Measurements from ENCODE around the gene ZIC5.

The ZIC5 gene

DNA sequence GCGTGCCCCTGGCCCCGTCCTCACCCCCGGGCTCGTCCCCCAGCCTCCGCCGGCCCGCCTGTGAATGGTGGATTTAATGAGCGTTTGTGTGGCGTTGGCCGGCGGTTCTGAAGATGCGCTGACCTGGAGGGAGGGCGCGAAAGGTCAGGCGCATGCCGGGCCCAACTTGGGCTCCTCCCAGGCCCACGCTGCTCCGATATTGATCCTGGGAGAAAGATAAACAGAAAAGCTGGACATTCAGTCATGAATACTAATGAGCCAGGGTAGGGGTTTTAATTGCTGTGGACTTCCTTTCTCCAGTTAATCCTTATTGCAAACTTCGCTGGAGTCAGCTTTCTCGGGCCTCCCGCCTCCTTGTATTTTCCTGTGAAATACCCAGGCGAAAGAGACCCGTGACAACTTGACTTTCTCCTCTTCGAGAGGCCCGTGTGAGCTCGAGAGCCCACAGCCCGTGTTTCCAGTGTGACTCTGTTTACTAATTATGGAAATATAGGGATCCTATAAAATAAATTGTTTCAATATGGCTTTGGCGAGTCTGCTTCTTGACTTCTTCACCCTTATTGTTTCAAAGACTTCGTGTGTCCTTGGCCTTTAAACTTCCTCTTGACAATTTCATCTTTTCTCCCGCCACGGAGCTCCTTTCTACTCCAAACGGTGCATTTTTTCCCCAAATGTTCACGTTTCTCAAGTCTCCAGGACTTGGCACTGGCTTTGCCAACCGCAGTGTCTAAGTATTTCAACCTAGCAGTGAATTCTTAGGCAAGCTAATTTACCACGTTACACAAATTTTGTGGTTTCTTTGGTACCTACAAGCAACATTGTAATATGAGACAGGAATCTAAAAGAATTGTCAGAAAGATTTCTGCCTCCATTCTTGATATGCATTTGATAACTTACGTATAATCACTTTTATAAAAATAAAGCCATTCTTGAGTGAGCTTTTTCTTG, 20.5 kb upstream of the ZIC5 start:
- H2BK12ac ChIP-seq (ENCODE audit: low read length) = no peak overlapping the region
- H2AFZ ChIP-seq (ENCODE audit: low read length) = peak overlapping the region; percentile 74
- H2BK5ac ChIP-seq (ENCODE audit: low read length) = no peak overlapping the region
- H2BK15ac ChIP-seq (ENCODE audit: low read length) = no peak overlapping the region
- H3K9me3 ChIP-seq (replicated peaks in 1 of 2; ENCODE audit: control insufficient read depth in 2 of 2, insufficient read depth in 1 of 2, low read depth in 1 of 2, low read length in 2 of 2) = peaks cover 0 to 3% of the 10 kb centered on the region in 2 donors
- no peak overlapping the region for H3K9ac ChIP-seq (ENCODE audit: low read depth, low read length, poor library complexity)
- peaks cover 31 to 54% of the 10 kb centered on the region in 2 donors for H3K4me1 ChIP-seq (ENCODE audit: control insufficient read depth in 2 of 2, insufficient read depth in 1 of 2, low read depth in 1 of 2, low read length in 2 of 2)
- peaks cover 15 to 72% (median 43%) of the 10 kb centered on the region in 3 experiments for H3K27me3 ChIP-seq (ENCODE audit: control insufficient read depth in 3 of 3, insufficient read depth in 3 of 3, low read depth in 1 of 3, low read length in 3 of 3)
- no peak overlapping the region for H4K91ac ChIP-seq (ENCODE audit: low read depth, low read length, poor library complexity)
- peak overlapping the region in 1 of 2 donors; percentile 30 for H3K4me3 ChIP-seq (ENCODE audit: low read length in 2 of 2)
- H2AK5ac ChIP-seq (ENCODE audit: low read depth, low read length) = no peak overlapping the region
- H3K36me3 ChIP-seq (replicated peaks in 1 of 2; ENCODE audit: control insufficient read depth in 2 of 2, insufficient read depth in 2 of 2, low read length in 2 of 2) = peaks cover 0 to 25% of the 10 kb centered on the region in 2 donors
- no peak overlapping the region for H3K23ac ChIP-seq (ENCODE audit: low read depth, low read length, poor library complexity)
- DNase-seq (ENCODE audit: low spot score) = peak; percentile 76
- no CpG with 5 or more reads among the region's 36 CpGs for WGBS, 2 donors (ENCODE audit: extremely low coverage in 2 of 2, insufficient read length in 2 of 2, insufficient replicate concordance in 1 of 2)
- H2BK120ac ChIP-seq (ENCODE audit: low read depth, low read length) = no peak overlapping the region
- H3K14ac ChIP-seq (ENCODE audit: low read length) = no peak overlapping the region
- no peak overlapping the region for H3K27ac ChIP-seq (replicated peaks; ENCODE audit: low read length)
- H3K18ac ChIP-seq (ENCODE audit: low read length) = no peak overlapping the region
- H3K4ac ChIP-seq (ENCODE audit: low read length) = no peak overlapping the region
- peak overlapping the region; percentile 41 for H3K4me2 ChIP-seq (ENCODE audit: insufficient read depth, low read length, poor library complexity, severe bottlenecking)
- no peak overlapping the region for H4K8ac ChIP-seq (ENCODE audit: low read depth, low read length)
- H3K79me1 ChIP-seq (ENCODE audit: low read depth, low read length) = peaks cover 6% of the 10 kb centered on the region

DNA sequence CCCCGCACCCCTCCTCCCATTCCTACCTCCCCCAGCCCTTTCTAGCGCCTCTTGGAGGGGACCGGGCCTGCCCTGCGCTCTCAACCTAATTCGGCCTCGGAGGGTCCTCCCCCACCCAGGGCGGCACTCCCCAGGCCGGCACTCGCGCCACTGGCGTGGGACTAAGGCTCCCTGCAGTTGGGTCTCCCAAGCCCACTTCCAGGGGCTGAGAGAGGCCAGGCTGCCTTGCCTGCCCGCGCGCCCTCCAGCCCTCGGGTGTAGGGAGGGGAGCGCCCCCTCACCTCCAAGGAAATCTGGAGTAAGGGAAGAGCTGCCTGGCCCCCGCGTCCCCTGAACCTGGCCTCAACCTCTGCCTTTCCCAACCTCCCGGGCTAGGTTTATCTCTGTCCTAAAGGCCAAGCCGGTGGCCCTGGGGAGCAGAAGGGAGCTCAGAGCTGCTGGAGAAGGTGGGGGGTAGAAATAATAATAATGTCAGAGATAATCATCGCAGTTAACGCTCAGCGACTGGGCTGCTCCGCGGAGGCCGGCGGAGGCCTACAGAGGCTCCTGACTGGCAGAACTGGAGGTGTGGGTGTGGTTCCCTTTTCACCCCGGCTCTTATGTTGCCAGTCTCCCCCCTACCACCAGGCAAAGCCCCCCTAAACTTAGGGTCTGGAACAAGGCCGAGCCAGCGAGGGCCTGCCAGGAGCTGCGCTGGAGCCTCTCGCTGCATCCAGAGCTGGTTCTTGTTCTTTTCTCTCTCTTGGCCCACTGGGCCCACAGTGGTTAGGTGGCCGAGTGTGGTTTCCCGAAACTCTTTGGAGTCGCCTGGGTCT, 19.7 kb upstream of the ZIC5 start:
- Histone ChIP-seq H3K4ac (ENCODE audit: low read length) (no peak overlapping the region), H3K9ac (ENCODE audit: low read depth, low read length, poor library complexity) (no peak overlapping the region), H2BK5ac (ENCODE audit: low read length) (no peak overlapping the region), H3K27ac (replicated peaks; ENCODE audit: low read length) (no peak overlapping the region), H2AFZ (ENCODE audit: low read length) (peak overlapping the region; percentile 74), H4K91ac (ENCODE audit: low read depth, low read length, poor library complexity) (no peak overlapping the region), H2BK120ac (ENCODE audit: low read depth, low read length) (no peak overlapping the region), H3K18ac (ENCODE audit: low read length) (peak overlapping the region; percentile 73), H2AK5ac (ENCODE audit: low read depth, low read length) (peak overlapping the region; percentile 90), H3K36me3 (replicated peaks in 1 of 2; ENCODE audit: control insufficient read depth in 2 of 2, insufficient read depth in 2 of 2, low read length in 2 of 2) (peaks cover under 1 to 34% of the 10 kb centered on the region in 2 donors), H3K9me3 (replicated peaks in 1 of 2; ENCODE audit: control insufficient read depth in 2 of 2, insufficient read depth in 1 of 2, low read depth in 1 of 2, low read length in 2 of 2) (peaks cover 0 to 3% of the 10 kb centered on the region in 2 donors), H3K4me2 (ENCODE audit: insufficient read depth, low read length, poor library complexity, severe bottlenecking) (peak overlapping the region; percentile 41), H3K79me1 (ENCODE audit: low read depth, low read length) (peaks cover 6% of the 10 kb centered on the region), H4K8ac (ENCODE audit: low read depth, low read length) (no peak overlapping the region), H3K4me3 (ENCODE audit: low read length in 2 of 2) (peak overlapping the region in 1 of 2 donors; percentile 30), H2BK12ac (ENCODE audit: low read length) (peak overlapping the region; percentile 51), H2BK15ac (ENCODE audit: low read length) (no peak overlapping the region), H3K23ac (ENCODE audit: low read depth, low read length, poor library complexity) (peak overlapping the region; percentile 99), H3K14ac (ENCODE audit: low read length) (peak overlapping the region; percentile 57), H3K27me3 (ENCODE audit: control insufficient read depth in 3 of 3, insufficient read depth in 3 of 3, low read depth in 1 of 3, low read length in 3 of 3) (peaks cover 15 to 64% (median 37%) of the 10 kb centered on the region in 3 experiments), H3K4me1 (ENCODE audit: control insufficient read depth in 2 of 2, insufficient read depth in 1 of 2, low read depth in 1 of 2, low read length in 2 of 2) (peaks cover 32 to 56% of the 10 kb centered on the region in 2 donors)
- peak; percentile 30 for DNase-seq (ENCODE audit: low spot score)
- WGBS, 2 donors (ENCODE audit: extremely low coverage in 2 of 2, insufficient read length in 2 of 2, insufficient replicate concordance in 1 of 2) = no CpG with 5 or more reads among the region's 35 CpGs

DNA sequence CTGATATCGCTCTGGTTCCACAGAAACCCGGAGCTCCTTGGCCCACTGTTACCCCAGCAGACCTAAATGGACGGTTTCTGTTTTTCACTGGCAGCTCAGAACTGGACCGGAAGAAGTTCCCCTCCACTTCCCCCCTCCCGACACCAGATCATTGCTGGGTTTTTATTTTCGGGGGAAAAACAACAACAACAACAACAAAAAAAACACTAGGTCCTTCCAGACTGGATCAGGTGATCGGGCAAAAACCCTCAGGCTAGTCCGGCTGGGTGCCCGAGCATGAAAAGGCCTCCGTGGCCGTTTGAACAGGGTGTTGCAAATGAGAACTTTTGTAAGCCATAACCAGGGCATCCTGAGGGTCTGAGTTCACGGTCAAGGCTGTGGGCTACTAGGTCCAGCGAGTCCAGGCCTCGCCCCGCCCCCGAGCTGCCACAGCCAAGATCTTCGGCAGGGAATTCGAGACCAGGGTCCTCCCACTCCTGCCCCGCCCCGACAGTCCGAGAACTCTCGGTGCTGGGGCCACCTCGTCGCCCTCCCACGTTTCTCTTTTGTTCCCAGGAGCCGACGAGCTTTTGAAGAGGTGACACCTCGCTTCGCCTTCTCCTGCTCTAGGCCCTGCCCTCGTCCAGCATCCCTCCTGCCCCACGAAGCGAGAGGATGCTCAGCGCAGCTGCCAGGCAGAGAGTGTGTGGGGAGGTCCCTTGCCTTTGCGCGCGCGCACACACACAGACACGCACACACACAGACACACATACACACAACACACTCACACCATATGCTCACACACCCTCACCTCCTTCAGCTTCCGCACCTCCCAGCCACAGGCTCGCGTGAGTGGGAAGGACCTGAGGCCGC, 18.8 kb upstream of the ZIC5 start:
- Histone ChIP-seq H3K18ac (ENCODE audit: low read length) (peak overlapping the region; percentile 73), H3K4me3 (ENCODE audit: low read length in 2 of 2) (peak overlapping the region in 1 of 2 donors; percentile 9), H3K27ac (replicated peaks; ENCODE audit: low read length) (no peak overlapping the region), H2BK15ac (ENCODE audit: low read length) (no peak overlapping the region), H3K4ac (ENCODE audit: low read length) (no peak overlapping the region), H3K27me3 (ENCODE audit: control insufficient read depth in 3 of 3, insufficient read depth in 3 of 3, low read depth in 1 of 3, low read length in 3 of 3) (peaks cover 15 to 57% (median 29%) of the 10 kb centered on the region in 3 experiments), H3K14ac (ENCODE audit: low read length) (peak overlapping the region; percentile 57), H3K9ac (ENCODE audit: low read depth, low read length, poor library complexity) (peak overlapping the region; percentile 73), H2BK120ac (ENCODE audit: low read depth, low read length) (no peak overlapping the region), H3K9me3 (replicated peaks in 1 of 2; ENCODE audit: control insufficient read depth in 2 of 2, insufficient read depth in 1 of 2, low read depth in 1 of 2, low read length in 2 of 2) (peaks cover 0 to 3% of the 10 kb centered on the region in 2 donors), H3K23ac (ENCODE audit: low read depth, low read length, poor library complexity) (peak overlapping the region; percentile 99), H2AFZ (ENCODE audit: low read length) (no peak overlapping the region), H3K4me1 (ENCODE audit: control insufficient read depth in 2 of 2, insufficient read depth in 1 of 2, low read depth in 1 of 2, low read length in 2 of 2) (peaks cover 32 to 49% of the 10 kb centered on the region in 2 donors), H2BK12ac (ENCODE audit: low read length) (peak overlapping the region; percentile 51), H2BK5ac (ENCODE audit: low read length) (no peak overlapping the region), H3K4me2 (ENCODE audit: insufficient read depth, low read length, poor library complexity, severe bottlenecking) (peak overlapping the region; percentile 41), H4K91ac (ENCODE audit: low read depth, low read length, poor library complexity) (no peak overlapping the region), H3K36me3 (replicated peaks in 1 of 2; ENCODE audit: control insufficient read depth in 2 of 2, insufficient read depth in 2 of 2, low read length in 2 of 2) (peaks cover 5 to 41% of the 10 kb centered on the region in 2 donors), H3K79me1 (ENCODE audit: low read depth, low read length) (peaks cover 6% of the 10 kb centered on the region), H2AK5ac (ENCODE audit: low read depth, low read length) (peak overlapping the region; percentile 90), H4K8ac (ENCODE audit: low read depth, low read length) (no peak overlapping the region)
- no CpG with 5 or more reads among the region's 42 CpGs for WGBS, 2 donors (ENCODE audit: extremely low coverage in 2 of 2, insufficient read length in 2 of 2, insufficient replicate concordance in 1 of 2)
- DNase-seq (ENCODE audit: low spot score) = peak; percentile 30

All from neuronal stem cell (in vitro differentiated cells).